GM19099 (cell line): Measurements from ENCODE around the gene PVALEF.

Experiments used
- POLR2A ChIP-seq: IDR thresholded peaks from 3 replicates; pipeline ENCODE4 v1.6.1; 2011; ENCODE audit warnings: low read depth; ENCODE audit not compliant: insufficient read length; ENCODE audit errors: extremely low read depth

The PVALEF gene

DNA sequence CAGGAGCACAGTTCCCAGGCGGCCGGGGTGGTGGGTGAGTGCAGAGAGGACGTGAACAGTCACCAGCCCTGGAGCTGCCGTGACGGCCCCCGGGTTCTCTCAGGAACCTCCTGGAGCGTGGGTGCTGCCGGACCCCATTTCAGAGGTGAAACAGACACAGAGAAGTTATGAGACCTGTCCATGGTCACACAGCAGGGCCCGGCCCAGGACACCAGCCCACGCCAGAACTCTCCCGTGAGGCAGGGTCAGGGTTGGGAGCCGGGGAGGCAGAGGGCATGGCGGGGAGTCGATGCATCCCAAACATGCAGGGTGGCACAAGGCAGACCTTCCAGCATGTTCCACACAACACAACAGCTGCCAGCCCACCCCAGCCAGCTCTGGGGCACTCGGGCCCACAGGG lies 3.8 kb upstream of the PVALEF start:
- TF ChIP-seq POLR2A, result no peak

DNA sequence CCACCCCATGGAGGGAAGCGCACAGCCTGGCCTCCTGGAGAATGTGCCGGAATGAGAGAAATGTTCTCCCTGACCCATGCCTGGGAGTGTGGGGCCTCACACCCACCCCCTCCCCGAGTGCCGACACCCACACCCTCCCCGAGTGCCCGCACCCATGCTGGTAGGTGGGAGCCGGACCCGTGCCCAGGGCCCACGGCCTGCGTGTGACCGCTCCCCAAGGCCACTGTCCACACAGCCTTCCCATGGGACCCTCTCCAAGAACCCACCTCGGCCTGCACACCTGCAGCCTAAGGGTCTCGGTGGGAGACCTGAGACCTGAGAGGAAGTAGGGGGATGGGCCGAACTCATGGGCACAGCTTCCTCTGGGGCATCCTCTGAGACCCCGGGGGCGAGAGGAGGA lies 3.3 kb upstream of the PVALEF start:
- no peak for TF ChIP-seq POLR2A

DNA sequence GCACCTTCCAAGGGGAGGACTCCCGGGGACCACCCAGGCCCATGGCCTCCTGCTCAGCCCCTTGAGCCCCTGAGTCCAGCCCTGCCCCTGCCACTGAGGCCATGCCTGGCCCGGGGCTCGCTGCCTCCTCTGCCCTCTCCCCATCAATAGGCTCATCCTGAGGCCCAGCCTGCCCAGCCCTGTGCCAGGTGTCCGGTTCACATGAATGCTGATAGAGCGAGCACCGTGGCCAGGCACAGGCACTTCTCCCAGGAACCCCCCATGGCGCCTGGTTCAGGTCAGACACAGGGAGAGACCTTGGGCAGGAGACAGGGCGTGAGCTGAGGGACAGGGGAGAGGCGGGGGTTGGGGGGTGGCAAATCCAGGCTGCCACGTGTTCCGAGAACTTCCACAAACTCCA lies 2.8 kb upstream of the PVALEF start:
- TF ChIP-seq POLR2A, result no peak

DNA sequence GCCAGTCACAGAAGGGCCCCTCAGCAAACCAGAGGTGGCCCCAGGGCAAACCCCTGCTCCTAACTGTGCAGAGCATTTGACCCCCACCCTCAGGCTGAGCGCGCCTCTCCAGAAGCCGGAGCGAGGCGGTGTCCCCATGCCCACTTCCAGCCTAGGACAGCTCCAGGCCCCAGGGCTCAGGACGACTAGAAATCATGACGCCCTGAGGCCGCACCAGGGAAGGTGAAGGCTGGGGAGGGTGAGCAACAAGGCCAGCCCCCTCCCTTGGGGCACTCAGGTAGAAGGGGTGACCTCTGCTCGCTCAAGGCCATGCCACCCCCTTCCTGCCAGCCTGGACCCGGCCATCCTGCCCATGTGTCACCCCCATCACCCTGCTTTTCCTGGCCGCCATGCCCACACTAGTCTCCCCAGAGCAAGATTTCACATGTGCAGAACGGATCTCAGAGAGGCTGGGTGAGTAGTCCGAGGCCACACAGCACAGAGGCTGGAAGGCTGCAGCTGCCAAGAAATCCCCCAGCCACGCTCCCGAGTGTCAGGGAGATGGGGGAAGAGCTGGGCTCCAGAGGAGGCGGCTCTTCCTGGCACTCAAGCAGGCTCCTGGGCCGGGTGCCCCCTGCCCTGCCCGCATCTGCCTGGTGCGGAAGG lies 2.1 kb upstream of the PVALEF start:
- no peak for TF ChIP-seq POLR2A

DNA sequence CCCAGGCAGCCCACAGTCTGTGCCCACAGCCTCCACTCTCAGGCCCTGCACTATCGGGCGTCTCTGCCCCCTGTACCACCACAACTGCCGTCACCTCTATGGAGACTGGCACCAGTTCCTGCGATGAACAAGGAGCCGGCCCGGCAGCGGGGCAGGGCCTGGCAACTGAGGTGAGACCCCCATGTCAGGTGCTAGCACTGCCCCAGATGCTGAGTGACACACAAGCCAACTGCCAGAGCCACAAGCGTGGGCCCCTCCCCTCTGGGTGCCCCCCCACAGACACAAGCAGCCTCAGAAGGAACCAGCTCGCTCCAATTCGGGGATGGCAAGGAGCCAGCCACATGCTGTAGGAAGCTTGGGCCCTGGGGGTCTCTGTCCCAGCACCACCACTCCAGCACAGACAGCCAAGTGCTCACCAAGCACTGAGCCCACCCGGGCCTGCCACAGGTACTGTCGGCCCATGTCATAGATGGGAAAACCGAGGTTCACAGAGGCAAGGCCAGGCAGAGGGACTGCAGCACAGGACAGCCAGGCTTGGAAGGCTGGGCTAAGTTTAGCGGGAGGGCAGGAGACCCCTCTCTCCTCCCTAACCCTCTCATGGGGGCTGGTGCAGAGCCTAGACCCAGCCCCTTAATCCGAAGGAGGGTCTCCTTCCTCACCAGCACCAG lies 1.5 kb upstream of the PVALEF start:
- no peak for TF ChIP-seq POLR2A

DNA sequence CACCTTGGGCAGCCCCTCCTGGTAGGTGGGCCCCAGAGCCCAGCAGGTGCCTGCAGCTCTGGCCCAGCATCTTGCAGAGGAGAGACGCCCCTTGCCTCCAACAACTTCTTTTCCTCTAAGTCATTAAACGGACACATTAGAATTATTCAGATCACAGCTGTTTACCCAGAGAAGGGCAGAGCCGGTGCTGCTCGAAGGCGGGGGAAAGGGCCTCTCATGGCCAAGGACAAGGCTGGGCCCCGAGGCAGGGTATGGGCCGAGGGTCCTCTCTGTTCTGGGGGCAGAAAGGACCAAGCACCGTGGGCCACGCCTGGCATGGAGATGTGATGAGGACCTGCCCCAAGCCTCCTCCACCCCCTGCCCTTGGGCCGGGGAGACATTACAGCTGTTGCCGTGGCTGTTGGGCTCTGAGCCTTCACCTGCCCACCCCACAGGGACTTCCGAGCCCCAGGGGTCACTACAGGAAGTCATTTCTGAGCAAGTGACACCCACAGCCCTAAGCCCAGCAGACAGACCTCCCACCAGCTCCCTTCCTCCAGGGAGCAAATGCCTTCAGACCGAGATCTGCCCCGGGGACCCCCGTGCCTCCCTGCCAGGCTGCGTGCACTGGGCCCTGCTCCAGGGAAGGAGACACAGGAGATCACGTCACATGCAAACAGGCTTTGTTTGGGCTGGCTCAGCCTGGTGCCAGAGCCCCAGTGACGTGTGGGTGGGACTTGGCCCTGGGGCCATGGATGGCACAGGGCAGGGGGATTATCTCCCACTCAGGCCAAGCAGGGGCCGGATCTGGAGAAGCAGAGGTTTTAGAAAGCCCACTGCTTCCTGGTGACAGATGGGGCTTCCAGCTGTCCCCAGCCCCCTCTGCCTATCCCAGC lies 699 bp upstream of the PVALEF start:
- no peak for TF ChIP-seq POLR2A

DNA sequence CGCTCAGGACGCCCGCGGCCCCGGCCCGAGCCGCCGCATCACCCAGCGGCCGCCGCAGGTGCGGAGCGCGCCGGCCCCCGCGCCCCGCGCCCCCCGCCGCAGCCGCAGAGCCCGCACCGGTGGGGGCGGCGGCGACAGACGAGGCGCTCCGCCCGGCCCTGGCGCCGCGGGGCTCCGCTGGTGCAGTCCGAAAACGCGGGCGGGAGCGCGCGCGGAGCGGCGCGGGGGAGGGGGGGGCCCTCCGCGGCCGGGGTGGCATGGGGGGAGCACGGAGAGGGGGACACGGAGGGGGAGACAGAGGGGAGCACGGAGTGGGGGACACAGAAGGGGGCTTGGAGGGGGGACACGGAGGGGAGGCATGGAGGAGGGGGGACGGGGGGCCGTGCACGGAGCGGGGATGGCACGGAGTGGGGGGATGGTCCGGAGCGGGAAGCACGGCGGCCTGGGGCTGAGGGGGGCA lies 756 bp downstream of the PVALEF start, which contains the start of gene AATK:
AATK (minus strand) TSS at position 189 of the 460 bp plus-strand sequence. CDS start 229 bp downstream, outside the sequence.
- no peak for TF ChIP-seq POLR2A

DNA sequence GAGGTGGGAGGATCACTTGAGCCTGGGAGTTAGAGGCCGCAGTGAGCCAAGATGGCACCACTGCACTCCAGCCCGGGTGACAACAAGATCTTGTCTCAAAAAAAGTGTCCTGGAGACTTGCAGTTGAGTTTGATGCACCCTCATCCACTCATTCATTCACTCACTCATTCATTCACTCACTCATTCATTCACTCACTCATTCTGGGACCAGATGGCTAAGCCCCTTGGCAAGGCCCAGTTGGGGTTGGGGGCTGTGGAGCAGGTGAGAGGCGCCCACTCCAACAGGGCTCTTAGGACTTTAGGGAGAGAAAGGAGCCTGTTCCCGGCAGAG lies 1.9 kb downstream of the PVALEF start:
- no peak for TF ChIP-seq POLR2A

DNA sequence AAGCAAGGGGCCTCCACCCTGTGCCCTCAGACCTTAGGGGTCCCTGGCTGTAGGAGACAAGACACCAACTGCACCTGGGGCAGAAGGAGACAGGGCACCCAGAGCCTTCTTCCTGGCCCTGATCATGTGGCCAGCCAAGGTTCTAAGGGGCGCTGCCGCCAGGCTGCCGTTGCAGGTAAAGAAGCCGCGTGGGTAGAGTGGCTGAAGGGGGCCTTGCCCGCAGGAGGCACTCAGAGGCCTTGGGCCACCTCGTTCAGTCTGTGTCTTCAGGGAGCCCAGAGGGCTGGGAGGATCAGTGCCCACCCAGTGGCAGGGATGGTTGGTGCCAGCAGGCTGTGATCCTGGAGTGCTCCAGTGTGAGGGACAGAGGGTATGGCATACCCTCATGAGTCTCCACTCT lies 2.3 kb downstream of the PVALEF start:
- no peak for TF ChIP-seq POLR2A

DNA sequence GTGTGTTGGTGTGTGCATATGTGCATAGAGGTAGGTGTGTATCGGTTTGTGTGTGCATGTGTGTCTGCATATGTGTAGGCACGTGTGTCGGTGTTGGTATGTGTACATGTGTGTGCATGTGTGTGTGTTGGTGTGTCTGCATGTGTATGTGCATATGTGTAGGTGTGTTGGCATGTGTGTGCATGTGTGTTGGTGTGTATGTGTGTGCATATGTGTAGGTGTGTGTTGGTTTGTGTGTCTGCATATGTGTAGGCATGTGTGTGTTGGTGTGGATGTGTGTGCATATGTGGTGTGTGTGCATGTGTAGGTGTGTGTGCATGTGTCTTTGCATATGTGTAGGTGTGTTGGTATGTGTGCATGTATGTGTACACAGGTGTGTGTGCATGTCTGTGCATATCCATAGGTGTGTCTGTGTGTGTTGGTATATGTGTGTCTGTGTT lies 4.6 kb downstream of the PVALEF start:
- no peak for TF ChIP-seq POLR2A

DNA sequence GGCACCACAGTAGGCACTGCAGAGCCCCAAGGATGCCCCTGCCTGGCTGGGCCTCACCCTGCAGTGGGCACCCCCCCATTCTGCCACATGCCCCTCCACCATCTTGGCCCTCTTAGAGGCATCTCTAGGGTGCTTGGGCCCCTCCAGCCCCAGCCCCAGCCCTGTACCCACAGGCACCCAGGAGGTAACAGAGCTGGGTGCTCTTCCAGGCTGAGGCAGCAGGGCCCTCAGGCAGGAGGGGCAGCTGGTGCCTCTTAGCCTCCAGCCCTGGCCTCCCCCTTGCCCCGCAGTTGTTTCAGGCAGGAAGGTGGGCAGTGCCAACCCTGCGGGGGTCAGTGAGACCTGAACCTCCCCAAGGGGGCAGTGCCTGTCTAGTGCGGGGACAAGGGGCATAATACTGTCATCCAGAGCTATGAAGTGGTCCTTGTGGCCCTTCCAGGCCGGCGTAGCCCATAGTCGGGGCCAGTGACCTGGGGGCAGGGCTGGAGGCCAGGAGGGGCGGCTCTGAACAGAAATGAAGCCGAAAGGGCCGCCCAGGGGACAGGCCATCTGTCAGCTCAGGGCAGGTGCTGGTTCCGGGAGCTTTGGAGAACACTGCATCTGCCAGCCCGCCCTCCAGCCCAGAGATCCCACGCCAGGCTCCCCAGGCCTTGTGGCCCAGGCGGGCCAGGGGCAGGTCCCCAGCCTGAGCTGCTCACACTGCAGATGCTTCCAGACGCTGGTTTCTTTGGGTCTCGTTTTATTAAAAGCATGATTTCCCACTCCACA lies 5.6 kb downstream of the PVALEF start:
- no peak for TF ChIP-seq POLR2A

DNA sequence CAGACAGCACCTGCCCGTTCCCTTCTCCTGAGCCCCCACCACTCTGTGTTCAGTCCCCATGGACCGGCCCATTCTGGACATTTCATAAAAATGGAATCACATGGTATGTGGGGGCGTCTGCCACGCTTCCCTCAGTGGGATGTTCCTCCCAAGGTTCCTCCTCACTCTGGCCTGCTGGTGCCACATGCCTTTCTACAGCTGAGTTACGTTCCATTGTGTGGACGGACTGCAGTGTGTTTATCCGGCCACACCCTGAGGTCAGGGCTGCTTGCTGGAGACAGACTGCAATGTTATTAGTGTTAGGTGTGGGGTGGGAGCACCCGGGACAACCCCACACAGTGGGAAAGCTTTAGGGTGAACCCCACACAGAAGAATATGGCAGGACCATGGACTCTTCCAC lies 6.6 kb downstream of the PVALEF start:
- no peak for TF ChIP-seq POLR2A

DNA sequence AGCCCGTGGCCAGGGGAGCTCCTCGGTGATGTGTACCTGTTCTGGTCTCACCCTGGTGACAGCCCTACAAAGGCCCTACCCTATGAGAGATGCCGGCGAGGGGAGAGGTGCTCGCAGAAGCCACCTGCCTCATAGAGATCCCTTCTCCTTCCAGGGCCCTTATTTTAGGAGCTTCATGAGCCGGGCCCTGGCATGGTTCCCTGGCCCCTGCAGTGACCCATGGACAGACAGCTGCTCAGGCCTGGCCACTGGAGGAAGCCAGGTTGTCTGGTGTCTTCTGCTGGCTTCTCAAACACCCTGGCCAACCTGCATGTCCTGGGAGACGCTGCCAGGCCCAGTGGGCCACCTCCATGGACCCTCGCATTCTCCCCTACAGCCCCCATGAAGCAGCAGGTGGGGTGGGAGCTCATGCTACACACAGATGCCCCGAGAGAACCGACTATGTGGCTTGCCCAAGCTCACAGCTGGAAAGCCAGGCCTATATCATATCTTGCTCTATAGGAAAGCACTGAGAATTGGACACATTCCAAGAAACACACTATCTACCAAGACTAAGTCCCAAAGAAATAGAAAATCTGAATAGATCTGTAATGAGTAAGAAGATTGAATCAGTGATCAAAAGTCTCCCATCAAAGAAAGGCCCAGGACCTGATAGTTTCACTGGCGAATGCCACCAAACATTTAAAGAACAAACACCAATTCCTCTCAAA lies 7.9 kb downstream of the PVALEF start:
- TF ChIP-seq POLR2A, result no peak

DNA sequence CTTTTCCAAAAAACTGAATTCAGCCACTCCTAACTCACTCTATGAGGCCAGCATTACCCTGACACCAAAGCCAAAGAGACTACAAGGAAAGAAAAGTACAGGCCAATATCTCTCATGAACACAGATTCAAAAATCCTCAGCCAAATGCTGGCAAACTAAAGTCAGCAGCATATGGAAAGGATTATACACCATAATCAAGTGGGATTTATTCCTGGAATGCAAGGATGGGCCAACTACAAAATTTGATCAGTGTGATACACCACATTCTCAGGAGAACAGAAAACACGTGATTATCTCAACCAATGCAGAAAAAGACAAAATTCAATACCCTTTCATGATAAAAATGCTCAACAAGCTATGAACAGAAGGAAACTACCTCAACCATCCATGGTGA lies 8.5 kb downstream of the PVALEF start:
- no peak for TF ChIP-seq POLR2A
